Activated B cell treated with CpG ODN at 0.5 μM for 24 hours (primary cell): ENCODE results near the gene SERPINA3. TPM values are rescaled to one million over a fixed set of nuclear protein-coding genes. Genes with fewer than 3 reads are reported as not detected.
"Not testable (repeated sequence)": the region's sequence is repeated elsewhere in the genome, so short reads cannot be mapped to it uniquely, and the experiment has no call there.

Experiments used
- ATAC-seq: fragments of 200-7000 bp; cut with Tn5 transposase; one replicate; pipeline ENCODE4 v1.10.0; 2021; ENCODE audit warnings: low read depth, mild to moderate bottlenecking, moderate library complexity
- CTCF ChIA-PET: fragments of 350-600 bp; sonication (Branson Sonifier 250); formaldehyde crosslinking; loops from one replicate; lab custom pipeline; 2021; ENCODE audit warnings: antibody characterized with exemption; lab: Charles Lee
- POLR2A ChIA-PET: fragments of 350-600 bp; sonication (Branson Sonifier 250); formaldehyde crosslinking; loops from one replicate; lab custom pipeline; 2021; ENCODE audit warnings: antibody characterized with exemption; lab: Charles Lee
- DNase-seq: peaks from one replicate; pipeline ENCODE4 v3.0.0; 2022
- H3K27ac Mint-ChIP-seq: one replicate; pipeline ENCODE4 v1.8.0; 2020; ENCODE audit warnings: mixed read lengths
- H3K27me3 Mint-ChIP-seq: one replicate; pipeline ENCODE4 v1.8.0; 2021; ENCODE audit warnings: mixed read lengths
- H3K36me3 Mint-ChIP-seq: one replicate; pipeline ENCODE4 v1.8.0; 2021; ENCODE audit warnings: low read depth, mixed read lengths
- H3K4me1 Mint-ChIP-seq: one replicate; pipeline ENCODE4 v1.8.0; 2021; ENCODE audit warnings: mixed read lengths
- H3K4me3 Mint-ChIP-seq: one replicate; pipeline ENCODE4 v1.8.0; 2020; ENCODE audit warnings: mild to moderate bottlenecking, mixed read lengths
- H3K9me3 Mint-ChIP-seq: one replicate; pipeline ENCODE4 v1.8.0; 2020; ENCODE audit warnings: mixed read lengths
- intact Hi-C: fragments of 100-400 bp; cut with micrococcal nuclease; formaldehyde crosslinking; loops from one replicate; pipeline ENCODE4 v1.15.1; 2024
- total RNA-seq: library from RNA; stranded (reverse); gene quantifications from 2 replicates; pipeline ENCODE4 v1.2.3, GENCODE V29; 2022
- TF ChIP-seq, protein P1 (sequence below): fragments of 200-600 bp; IDR thresholded peaks from one replicate; pipeline ENCODE4 v1.8.0; 2022; ENCODE audit warnings: antibody characterized with exemption, mild to moderate bottlenecking

Gene SERPINA3
- total RNA-seq, 1 donor from 2014 or later: not detected

DNA sequence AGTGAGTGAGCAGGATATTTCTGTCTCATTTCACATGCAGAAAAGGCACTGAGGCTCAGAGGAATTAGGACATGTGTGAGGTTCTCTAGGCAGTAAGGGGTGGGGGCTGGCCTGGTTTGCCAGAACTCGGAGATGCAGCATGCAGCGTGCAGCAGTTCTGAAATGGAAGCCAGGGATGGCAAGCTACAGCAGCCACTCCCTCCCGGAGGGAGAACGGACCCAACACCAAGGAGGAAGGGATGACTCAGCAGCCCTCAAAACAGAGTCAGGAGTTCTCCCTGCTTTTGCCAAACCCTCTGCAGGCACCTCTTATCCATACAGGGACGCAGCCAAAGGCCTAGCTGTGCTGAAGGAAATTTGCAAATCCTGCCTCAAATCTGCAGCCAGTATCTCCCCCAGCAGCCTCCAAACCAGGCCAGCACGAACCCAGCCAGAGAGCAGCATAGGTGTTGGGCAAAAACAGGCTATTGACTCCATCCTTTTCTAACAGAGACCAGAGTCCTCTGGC lies 10.3 kb upstream of the SERPINA3 start:
- DNase-seq (no peak), ATAC-seq (no peak)
- Mint-ChIP-seq H3K4me1 (no peaks in the 10 kb centered on the region), H3K4me3 (no peak overlapping the region), H3K27ac (no peak overlapping the region), H3K27me3 (peaks cover 1% of the 10 kb centered on the region), H3K9me3 (no peaks in the 10 kb centered on the region), H3K36me3 (no peaks in the 10 kb centered on the region)
- TF ChIP-seq, protein P1, sequence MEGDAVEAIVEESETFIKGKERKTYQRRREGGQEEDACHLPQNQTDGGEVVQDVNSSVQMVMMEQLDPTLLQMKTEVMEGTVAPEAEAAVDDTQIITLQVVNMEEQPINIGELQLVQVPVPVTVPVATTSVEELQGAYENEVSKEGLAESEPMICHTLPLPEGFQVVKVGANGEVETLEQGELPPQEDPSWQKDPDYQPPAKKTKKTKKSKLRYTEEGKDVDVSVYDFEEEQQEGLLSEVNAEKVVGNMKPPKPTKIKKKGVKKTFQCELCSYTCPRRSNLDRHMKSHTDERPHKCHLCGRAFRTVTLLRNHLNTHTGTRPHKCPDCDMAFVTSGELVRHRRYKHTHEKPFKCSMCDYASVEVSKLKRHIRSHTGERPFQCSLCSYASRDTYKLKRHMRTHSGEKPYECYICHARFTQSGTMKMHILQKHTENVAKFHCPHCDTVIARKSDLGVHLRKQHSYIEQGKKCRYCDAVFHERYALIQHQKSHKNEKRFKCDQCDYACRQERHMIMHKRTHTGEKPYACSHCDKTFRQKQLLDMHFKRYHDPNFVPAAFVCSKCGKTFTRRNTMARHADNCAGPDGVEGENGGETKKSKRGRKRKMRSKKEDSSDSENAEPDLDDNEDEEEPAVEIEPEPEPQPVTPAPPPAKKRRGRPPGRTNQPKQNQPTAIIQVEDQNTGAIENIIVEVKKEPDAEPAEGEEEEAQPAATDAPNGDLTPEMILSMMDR: no peak
- ChIA-PET POLR2A (no interaction called here), CTCF (no interaction called here)
- intact Hi-C loops: no loop called here

DNA sequence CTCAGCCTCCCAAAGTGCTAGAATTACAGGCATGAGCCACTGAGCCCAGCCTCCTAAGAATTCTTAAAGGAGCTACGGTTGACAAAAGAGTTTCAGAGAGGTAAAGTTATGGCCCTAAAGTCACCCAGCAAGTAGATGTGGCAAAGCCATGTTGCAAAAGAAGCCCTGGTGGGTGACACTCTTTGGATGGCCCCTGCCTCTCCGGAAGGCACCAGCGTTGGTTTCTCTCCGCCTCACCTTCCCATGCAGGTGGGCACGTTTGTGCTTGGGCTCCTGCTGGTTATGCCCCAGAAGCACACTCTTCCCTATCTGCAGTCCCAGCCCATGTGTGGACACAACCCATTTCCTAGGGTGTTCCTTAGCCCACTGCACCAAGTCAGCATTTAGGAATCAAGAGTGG lies 9.5 kb upstream of the SERPINA3 start:
- DNase-seq: no peak
- POLR2A ChIA-PET: no interaction called here
- no peak for ATAC-seq
- Mint-ChIP-seq H3K27ac (no peak overlapping the region), H3K4me1 (no peaks in the 10 kb centered on the region), H3K36me3 (no peaks in the 10 kb centered on the region), H3K27me3 (peaks cover 1% of the 10 kb centered on the region), H3K4me3 (no peak overlapping the region), H3K9me3 (peaks cover 4% of the 10 kb centered on the region)
- intact Hi-C loops: no loop called here
- CTCF ChIA-PET: no interaction called here
- TF ChIP-seq, protein P1: no peak

DNA sequence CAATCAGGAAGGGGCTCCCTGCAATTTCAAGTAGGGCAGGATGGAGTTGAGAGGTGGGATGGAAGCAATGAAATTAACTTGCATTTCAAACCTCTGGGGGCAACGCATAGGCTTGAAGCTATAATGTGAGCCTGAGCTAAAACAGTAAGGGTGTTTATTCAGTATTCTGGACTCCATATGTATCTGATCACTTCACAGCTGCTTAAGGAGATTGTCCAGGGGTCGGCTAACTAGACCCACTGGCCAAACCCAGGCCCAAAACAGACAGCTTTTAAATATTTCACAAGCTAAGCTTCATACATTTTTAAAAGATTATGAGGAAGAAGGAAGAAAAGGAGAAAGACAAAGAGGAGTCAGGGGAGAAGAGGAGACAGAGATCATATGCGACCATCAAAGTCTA lies 6.8 kb upstream of the SERPINA3 start:
- H3K4me3 Mint-ChIP-seq: no peak overlapping the region
- no peaks in the 10 kb centered on the region for H3K4me1 Mint-ChIP-seq
- ATAC-seq (no peak), DNase-seq (no peak)
- POLR2A ChIA-PET: no interaction called here
- no peaks in the 10 kb centered on the region for H3K27me3 Mint-ChIP-seq
- H3K27ac Mint-ChIP-seq: no peak overlapping the region
- CTCF ChIA-PET: no interaction called here
- intact Hi-C loops: no loop called here
- TF ChIP-seq, protein P1: no peak
- H3K36me3 Mint-ChIP-seq: no peaks in the 10 kb centered on the region
- H3K9me3 Mint-ChIP-seq: peaks cover 4% of the 10 kb centered on the region

DNA sequence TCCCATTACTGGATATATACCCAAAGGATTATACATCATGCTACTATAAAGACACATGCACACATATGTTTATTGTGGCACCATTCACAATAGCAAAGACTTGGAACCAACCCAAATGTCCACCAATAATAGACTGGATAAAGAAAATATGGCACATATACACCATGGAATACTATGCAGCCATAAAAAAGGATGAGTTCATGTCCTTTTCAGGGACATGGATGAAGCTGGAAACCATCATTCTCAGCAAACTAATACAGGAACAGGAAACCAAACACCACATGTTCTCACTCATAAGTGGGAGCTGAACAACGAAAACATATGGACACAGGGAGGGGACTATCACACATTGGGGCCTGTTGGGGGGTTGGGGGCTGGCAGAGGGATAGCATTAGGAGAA lies 3.2 kb upstream of the SERPINA3 start:
- intact Hi-C loops, H3K36me3 Mint-ChIP-seq, CTCF ChIA-PET, H3K27me3 Mint-ChIP-seq, POLR2A ChIA-PET, H3K9me3 Mint-ChIP-seq, ATAC-seq, H3K27ac Mint-ChIP-seq, H3K4me1 Mint-ChIP-seq, H3K4me3 Mint-ChIP-seq, DNase-seq: not testable (repeated sequence)

DNA sequence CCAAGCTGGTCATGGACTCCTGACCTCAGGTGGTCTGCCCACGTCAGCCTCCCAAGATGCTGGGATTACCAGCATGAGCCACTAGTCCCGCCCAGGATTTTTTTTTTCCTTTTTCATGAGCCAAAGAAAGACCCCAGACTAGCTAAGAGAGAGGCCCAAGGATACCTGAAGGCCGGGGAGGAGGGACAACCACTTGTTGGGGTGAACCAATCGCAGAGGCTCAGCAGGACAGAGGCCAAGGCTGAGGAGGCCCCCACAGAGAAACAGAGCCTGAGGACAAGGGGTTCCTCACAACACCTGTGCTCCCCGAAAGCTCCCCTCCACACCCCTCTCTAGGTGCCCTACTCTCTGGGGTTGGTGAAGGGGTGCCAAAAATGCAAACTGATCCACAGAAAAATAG lies 1.0 kb upstream of the SERPINA3 start:
- no peaks in the 10 kb centered on the region for H3K27me3 Mint-ChIP-seq
- H3K4me3 Mint-ChIP-seq: no peak overlapping the region
- no peaks in the 10 kb centered on the region for H3K36me3 Mint-ChIP-seq
- TF ChIP-seq, protein P1: no peak
- CTCF ChIA-PET: no interaction called here
- peaks cover 4% of the 10 kb centered on the region for H3K9me3 Mint-ChIP-seq
- intact Hi-C loops: no loop called here
- POLR2A ChIA-PET: no interaction called here
- no peak overlapping the region for H3K27ac Mint-ChIP-seq
- no peaks in the 10 kb centered on the region for H3K4me1 Mint-ChIP-seq
- ATAC-seq (no peak), DNase-seq (no peak)
